Endometrial microvascular endothelial cells (primary cell): ENCODE measurements around the gene HOXB7. TPM values are rescaled to one million over a fixed set of nuclear protein-coding genes. Genes with fewer than 3 reads are reported as not detected.

ENCODE experiments used
- in situ Hi-C: cut with HindIII; loops from 2 replicates; pipeline ENCODE4 v1.10.0; 2017; ENCODE audit warnings: low sequenced_read_pairs, low pct_unique_long_range_greater_than_20kb; ENCODE audit errors: inconsistent ontology term
- total RNA-seq: library from RNA; depleted of rRNA; stranded (reverse); fragments of >200 nt; gene quantifications from one replicate; pipeline ENCODE4 v1.2.3, GENCODE V29; 2015; ENCODE audit errors: inconsistent ontology term

HOXB7 gene
- total RNA-seq, 1 donor from 2014 or later = 28.6 TPM

DNA sequence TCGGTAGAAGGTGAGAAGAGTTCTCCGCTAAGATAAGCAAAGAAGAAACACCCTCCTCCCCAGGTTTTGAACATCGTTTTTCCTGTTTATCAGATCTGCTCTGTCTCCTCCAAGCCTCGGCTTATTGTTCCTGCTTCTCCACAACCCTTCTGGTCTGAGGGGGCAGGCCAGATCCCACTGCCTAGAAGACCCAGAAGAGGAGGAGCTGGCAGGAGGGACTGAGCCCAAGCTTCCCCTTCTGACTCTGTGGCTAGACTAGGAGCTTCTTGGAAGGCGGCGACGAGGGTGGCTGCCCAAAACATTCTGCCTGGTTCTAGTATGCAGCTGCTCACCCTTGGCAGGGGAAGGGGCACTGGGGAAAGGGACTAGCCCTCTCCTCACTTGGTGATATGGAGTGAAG is 12.1 kb downstream of the HOXB7 start:
- in situ Hi-C loops = no loop called here

DNA sequence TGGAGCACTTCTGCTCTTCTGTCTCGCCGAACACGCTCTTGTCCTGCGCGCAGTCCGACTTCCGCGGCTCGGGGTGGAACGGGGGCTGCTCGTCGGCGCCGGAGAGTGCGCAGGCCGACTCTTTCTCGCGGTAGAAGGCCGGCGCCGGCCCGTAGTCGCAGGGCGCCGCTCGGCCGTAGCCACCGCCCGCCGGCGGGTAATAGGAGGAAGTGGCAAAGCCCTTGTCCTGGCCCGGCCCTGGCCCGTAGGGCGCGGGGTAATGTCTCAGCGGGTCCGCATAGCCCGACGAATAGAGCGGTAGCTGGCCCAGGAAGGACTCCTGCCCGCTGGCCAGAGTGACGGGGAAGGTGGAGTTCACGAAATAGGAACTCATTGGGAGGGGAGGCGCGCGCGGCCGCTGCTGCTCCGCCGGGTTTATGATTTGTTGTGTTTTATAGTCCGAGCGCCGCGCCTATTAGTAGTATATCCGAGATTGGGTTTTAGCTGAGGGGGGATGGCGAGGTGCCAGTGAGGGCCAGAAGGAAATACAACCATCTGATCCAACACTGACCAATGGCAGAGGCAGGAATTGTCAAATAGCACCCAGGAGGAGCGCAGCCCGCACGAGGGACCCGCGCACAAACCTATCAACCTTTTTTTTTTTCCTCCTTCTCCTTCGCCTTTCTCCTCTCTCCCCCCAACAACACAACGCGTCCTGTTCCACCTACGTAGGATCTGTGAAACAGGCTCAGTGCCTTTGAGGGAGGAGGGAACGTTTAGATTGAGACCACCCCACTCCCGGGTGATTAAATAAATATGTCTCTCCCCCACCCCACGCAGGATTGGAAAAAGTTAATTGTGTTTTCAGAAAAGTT is 12.8 kb downstream of the HOXB7 start:
- in situ Hi-C loops = no loop called here

DNA sequence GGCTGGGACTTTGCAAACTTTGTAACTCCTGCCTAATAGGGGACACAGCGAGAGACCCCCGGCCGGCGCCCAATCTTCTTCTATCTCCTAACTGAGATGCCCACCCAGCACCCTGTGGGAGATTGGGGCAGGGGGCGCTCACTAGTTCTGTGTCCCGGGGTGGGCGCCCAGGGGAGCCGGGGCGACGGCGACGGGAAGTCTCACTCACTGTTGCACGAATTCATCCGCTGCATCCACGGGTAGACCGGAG is 13.4 kb downstream of the HOXB7 start:
- in situ Hi-C loops = no loop called here

DNA sequence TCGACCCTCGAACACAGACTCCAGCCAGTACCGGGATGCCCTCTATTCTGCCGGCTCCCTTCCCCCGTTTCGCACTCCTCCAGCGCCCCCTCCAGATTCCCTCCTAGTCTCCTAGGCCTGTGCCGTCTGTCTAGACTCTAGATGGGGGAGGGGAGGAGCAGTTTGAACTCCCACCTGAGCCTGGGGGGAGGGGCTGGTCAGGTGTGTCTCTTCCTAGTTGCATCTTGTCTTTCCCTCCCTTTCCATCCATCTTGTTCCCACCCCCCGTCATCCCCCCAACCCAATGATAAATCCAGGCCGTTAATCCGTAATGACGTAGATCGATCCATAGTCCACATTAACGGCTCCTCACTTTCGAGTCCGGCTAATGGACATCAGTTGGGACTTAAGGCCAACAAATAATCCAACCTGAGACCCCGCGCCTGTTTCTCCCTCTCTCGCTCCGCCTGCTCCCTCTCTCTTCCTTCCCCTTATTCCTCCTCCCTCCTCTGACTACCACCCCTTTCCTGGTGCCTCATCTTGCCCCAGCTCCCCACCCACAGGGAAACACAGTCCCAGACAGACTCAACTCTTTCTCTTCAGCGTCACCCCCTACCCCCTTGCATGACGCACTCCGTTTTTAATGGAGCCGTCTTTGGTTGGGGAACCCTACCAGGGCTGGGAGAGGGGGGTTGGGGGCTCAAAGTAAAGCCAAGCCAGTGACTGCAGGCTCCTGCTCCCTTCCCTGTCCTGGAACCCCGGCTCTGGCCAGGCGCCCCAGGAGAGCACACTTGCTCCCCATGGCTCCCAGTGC is 13.9 kb downstream of the HOXB7 start:
- in situ Hi-C loops = no loop called here

DNA sequence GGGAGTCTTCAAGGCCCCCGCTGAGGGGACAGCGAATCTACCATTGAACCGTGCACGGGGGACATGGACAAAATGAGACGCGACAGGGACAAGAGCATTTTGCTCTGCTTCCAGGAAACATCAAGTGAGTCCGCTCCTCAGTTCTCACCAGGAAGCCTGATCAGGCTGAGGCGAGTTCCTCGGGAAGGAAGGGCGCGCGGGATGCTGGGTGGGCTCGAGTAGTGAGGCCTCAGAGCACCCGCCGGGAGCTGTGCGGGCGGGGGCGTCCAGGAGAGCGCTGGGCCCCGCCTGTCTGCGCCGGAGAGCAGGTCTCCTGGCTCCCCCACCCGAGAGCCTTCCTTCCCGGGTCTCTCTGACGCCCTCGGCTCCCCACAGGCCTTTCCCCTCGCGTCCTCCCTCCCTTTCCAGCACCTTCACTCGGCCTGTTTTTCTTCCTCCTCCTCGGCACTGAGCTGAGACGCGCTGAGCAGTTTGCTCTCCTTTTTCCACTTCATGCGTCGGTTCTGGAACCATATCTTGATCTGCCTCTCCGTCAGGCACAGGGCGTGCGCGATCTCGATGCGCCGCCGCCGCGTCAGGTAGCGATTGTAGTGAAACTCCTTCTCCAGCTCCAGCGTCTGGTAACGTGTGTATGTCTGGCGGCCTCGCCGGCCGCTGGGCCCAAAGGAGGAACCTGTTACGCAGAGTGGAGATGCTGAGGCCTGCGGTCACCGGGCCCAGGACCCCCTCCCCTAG is 14.7 kb downstream of the HOXB7 start:
- in situ Hi-C loops = no loop called here

DNA sequence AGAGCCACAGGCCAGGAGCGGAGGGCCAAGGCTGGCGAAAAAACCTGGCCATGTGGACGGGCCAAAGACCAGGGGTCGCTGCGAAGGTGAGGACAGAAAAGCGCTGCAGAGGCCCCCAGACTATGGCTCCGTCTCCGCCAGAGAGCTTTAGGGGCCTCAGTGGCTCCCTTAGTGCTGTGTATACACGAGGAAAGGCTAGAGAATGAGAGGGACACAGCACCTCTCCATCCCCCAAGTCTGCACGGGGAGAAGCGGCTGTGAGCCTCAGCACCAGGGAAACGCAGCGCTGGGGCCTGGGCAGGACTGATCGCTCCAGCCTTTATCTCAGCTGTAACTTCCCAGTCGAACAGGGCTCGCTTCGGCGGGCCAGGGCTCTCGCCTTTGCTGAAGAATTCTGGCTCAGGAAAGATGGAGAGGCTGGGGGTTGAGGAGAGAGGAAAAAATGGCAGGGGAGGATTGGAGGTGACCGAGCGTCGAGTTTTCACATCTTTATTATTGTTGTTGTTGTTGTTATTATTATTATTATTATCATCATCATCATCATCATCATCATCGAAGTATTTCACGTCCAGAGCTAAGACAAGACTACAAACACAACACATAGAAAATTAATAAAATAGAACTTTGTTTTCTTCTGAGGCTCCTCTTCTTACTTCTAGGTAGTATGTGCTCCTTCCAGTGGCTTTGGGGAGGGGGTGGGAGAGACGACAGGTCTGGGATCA is 15.4 kb downstream of the HOXB7 start:
- in situ Hi-C loops = no loop called here

DNA sequence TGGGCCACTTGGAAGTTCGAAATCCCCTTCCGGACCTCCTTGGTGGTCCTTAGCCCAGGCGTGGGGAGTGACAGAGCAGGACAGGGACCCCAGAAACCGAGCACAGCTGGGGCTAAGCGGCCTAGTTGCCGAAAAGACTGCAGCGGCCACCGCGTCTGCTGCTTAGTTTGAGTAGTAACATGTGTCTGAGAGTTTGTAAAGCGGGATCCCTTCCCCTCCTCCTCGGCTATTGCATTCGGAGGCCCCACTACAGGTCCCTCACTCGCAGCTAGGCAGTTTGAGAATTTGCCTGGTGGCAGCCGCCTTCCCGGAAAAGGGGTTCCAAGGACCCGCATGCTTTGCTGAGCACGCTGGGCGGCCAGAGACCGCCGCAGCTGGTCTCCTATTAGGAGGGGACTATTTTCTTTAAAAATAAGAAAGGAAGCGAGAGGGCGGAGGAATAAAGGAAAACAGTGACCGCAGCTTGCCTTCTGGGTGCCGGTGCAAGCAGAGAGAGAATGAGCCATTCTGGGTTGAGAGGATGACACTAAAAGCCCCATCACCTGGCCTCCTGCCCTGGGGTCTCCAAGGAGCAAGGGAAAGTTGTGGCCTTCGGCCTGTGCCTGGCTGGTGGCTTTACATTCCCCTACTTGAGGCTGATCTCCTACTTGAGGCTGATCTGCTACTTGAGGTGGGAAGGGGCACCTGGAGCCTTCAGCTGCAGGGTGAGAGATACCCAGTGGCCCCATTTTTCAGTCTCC is 16.1 kb downstream of the HOXB7 start:
- in situ Hi-C loops = no loop called here

DNA sequence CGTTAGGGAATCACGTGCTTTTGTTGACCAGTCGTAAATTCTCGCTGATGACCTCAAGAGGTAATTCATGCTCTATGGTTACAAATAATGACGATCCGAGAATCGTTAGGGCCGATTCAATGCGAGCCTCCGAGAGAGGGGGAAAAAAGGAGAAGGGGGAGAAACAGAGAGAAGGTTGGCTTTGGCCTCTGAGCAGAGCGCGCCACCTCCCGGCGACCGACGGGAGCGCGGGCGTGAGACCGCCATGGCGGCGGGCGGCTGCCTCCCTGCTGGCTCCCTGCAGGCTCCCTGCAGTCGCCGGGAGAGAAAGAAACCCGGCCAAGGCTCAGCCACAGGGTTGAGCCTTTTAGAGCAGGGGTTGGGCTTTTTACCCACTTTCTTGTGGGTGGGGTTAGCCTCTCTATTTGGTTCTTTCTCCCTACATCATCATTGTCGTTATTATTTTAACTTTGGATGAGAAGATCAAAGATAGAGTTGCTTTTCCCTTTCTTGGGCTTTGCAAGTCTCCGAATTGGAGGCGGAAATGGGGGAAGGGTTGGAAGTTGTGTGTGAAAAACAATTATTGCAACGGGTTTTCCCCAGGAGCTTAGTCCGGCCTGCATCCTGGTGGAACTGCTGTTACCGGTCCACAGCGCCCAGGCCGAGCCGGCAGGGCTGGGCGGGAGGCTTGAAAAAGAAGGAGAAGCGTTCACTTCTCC is 16.8 kb downstream of the HOXB7 start:
- in situ Hi-C loops = no loop called here

DNA sequence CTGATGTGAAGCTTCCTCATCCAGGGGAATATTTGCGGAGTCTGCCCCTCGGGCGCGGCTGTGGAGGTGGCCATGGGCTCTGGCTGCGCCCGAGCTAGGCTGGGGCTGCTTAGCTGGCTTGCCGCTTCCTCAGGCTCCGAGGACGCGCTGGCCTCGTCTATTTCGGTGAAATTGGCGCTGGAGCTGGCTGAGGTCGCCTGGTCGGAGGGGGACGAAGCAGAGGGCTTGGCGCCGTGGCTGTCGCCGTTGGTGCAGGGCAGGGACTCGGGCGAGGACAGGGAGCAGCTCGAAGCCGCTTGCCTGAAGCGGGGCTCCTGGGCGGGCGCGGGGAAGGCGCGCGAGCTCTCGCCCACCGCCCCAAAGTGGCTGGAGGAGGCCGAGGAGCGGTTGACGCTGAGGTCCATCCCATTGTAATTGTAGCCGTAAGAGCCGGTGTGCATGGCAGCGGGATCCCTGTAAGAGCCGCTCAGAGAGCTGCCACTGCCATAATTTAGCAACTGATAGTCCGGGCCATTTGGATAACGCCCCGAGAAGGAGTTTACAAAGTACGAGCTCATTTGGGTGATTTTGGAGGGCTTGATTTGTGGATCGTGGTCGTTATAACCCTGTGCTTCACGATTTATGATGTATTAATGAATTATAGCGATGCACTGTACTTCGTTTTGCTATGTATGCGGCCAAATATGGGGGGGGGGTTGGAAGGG is 17.5 kb downstream of the HOXB7 start, which contains the start of gene HOXB5:
Gene HOXB5 (minus strand): TSS at position 654 of the 704 bp plus-strand sequence. CDS start 97 bp downstream, at position 557.
- in situ Hi-C loops = no loop called here

DNA sequence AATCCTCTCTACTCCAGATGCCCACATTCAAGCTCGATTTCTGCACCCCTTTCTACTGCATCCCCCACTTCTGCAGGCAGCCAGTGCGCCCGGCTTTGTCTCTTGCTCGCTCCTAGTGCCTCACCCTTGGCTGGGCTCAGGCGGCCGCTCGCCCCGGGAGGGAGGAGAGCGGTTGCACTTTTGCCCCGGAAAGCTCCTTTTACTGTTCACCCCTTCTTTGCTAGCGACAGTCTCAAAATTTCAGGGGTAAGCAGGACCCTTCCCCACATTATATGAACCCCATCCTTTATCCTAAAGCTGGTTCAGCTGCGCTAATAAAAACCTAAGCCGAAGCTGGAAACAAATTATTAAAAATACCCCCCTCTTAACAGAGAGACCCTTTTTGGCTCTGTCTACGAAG is 18.2 kb downstream of the HOXB7 start:
- in situ Hi-C loops = no loop called here

DNA sequence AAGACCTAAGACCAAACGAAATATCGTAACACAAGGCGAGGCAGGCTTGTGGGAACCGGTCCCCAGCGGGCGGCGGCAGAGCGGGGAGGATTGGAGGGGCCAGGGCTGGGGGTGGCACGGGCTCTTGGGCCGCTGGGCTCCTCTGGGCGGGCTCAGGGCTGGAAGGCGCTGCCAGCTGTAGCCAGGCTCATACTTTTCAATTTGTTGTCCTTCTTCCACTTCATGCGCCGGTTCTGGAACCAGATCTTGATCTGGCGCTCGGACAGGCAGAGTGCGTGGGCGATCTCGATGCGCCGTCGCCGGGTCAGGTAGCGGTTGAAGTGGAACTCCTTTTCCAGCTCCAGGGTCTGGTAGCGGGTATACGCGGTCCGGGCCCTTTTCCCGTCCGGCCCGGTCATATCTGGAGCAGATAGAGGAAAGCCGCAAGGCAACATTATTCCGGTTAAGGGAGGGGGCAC is 18.7 kb downstream of the HOXB7 start:
- in situ Hi-C loops = no loop called here

DNA sequence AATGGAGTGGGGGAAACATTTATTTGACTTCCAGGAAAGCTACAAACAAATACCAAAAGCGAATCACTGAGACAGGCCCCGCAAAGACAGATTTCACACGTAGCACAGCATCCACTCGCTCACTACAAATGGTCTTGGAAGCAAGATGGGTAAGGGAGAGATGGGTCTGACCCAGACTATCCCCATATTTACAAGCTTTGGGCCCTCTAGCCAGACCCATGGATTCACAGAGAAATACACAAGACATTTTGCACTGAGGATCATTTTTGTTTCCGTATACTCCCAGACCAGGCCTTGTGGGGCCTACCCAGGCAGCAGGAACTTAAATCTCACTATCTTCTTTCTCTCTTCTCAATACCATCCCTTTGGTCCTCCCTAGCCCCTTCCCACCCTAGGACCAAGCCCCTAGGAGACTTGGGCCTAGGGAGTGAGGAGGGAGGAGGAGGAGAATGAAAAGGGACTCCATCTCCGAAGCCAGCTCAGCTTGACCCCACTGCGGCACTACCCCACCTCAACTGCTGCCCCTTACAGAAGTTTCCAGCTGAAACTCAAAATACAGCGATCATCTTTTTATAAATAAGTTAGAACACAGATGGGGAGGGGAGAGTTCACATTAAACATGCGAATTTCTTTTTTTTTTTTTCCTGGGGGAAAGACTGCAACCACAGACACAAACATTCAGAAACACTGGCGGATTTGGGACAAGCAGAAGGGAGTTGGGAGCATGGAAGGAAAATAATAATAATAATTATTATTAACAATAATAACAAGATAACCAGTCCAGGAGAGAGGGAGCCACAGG is 19.4 kb downstream of the HOXB7 start:
- in situ Hi-C loops = no loop called here

DNA sequence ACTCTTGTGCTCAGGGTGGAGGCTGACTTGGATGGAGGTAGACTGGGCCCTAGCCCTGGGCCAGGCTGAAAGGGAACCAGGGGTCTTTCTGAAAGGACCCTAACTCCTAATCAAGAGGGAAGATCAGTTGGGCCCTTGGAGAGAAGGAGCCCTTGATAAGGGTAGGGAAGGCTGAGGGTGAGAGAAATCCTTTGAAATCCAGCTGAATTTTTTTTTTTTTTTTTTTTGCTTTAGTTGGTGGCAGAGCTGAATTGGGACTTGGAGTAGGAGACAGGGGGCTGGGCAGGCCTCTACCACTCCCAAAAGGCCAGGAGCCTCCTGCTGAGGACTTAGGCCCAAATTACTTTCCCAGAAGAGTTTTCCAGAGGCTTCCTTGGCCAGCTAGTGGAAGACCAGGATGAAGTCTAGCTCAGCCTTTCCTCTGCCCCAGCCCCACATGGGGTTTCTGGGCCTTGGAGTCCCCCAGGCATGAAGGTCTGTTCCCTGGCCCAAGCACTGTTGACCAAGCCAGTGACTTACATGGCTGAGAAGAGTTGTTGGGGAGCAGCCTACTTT is 20.1 kb downstream of the HOXB7 start:
- in situ Hi-C loops = no loop called here

DNA sequence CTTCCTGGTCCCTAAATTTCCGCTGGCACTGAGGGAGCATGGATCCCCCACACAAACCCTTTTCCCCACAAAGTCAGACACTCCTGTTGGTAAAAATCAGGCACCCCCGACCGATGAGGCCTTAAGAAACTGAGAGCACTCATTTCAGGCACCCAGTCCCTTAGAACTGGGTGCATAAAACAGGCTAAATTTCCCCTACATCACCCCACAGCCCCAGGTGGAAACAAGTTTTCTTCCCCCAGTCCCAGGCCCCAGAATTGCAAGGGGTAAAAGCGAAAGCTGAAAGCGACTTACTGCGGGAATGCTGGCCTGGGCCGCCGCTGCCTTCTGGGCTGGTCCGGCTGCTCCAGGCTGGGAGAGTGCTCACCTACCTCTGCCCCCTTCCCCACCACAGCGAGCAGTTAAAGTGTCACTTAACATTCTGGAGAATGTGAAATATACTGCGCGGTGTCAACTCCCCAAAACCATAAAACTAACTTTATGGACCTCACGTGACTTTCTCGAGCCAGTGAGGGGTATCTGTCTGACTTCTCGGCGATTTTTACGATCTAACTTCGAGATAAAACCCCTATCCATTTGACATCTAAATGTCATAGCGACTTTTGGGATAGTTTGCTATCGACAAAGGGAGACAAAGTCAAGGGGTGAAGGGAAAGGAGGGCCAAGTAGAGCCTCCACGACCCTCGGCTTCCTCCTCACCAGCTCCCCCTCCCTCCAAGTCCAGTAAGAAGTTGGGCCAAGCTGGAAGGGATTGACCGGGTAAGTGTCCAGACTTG is 20.8 kb downstream of the HOXB7 start, which contains the start of gene HOXB3:
Gene HOXB3 (minus strand): TSS at position 411 of the 776 bp plus-strand sequence. CDS start 37,767 bp downstream, outside the sequence.
- in situ Hi-C loops = no loop called here

DNA sequence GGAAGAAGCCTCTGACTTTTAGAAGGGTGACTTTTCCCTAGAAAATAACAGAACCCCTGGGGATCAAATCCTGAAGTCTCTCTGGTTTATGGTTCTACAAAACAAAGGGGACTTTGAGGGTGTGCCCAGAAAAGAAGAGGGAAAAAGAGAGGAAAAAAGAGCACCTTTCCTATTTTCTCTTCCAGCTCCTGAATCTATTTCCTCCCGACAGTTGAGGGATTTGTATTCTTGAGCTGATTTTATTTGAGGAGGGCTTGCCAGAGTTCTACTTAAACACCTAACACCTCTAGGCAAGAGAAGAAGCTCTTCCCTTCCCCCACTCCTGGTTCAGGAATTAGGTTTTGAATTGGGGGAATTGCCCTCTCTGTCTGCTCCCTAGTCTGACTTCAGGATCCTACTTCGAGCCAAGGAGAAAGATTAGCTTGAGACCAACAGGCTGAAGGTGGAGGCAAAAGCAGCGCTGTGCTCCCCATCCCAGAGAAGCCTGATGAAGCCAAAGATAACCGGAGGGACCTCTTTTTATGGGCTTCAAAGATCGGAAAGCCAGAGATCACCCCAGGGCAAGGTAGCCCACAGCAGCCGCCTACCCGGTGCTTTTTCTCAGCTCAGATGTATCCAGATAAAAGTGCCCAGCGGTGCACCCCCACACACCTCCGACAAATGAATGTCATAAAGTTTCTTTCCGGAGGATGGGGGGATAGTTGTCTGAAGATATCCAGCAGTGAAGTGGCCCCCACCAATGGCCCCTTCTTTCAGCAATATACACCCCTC is 21.6 kb downstream of the HOXB7 start:
- in situ Hi-C loops = no loop called here
